Measurements from ENCODE around the gene PRPF40B. TPM values are rescaled to one million over a fixed set of nuclear protein-coding genes. Genes with fewer than 3 reads are reported as not detected.
A peak's percentile ranks its signal among the peaks of the same experiment; 100 is the strongest.

The PRPF40B gene
- total RNA-seq, 2 donors from 2014 or later = 14.3 to 21.1 TPM

DNA sequence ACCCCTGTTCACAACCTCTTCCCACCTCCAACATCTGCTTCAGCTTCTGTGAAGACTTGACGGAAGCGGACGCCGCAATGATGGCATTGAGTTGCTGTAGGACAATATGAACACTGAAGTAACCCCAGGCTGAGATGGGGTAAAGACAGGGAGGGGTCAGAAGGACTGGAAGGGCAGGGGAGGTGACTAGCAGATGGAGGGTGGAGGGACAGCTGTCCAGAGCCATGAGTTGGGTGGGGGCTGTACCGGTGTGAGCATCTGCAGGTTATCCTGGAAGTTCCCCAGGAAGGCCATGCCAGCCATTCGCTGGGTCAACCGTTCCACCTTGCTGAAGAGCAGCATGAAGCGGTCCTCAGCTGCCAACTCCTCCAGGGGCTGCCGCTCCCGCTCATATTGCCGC is 26.1 kb downstream of the PRPF40B start:
- ATAC-seq (no peak), DNase-seq (no peak)
- intact Hi-C loops (cut with DNase I) = no loop called here

DNA sequence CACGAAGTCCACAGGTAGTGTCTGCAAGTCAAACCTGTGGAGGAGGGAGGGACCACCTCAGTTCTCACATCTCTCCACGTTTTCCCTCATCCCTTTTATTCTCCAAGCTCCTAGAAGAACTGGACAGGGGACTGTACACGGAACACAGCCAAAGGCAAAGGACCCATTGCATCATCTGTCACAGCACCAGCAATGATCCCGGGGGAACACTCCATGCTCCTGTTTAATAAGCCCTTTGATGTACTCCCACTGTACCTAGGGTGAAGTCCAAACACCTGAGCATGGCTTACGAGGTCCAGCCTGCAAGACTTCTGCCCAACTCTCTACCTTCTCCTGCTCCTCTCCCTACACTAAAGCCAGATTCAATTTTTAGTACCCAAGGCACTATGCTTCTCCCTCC is 26.5 kb downstream of the PRPF40B start:
- ATAC-seq (no peak), DNase-seq (no peak)
- intact Hi-C loops (cut with DNase I) = no loop called here

GRCh38 chr12:49651855-49652254 is 28.5 kb downstream of the PRPF40B start:
- intact Hi-C loops (cut with DNase I) = no loop called here
- DNase-seq (no peak), ATAC-seq (no peak)

DNA sequence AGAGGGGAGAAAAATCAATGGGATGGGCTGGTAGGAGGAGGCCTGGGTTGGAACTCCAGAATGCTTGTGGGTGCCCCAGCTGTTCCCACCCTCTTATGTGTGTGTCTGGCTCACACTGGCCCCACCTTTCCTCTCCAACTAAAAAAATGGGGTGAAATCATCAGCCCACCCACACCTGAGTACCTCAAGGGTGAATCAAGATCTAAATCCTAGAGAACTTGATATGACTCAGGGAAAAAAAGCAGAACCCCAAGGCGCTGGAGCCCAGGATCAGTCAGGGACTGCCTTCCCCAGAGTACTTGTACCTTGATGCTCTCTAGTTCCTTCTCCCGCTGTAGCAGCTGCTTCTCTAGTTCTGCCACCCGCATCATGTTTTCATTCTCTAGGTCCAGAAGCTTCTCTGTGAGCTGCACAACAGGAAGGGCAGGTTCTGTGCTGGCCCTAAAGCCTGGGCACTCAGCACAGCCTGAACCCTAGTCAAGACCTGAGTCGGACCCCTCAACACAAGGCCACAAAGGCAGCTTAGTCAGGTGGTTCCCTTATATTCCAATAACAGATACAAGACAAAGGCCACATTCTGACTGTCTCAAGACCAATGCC is 29.7 kb downstream of the PRPF40B start:
- intact Hi-C loops (cut with DNase I) = no loop called here
- ATAC-seq = no peak
- DNase-seq = no peak

DNA sequence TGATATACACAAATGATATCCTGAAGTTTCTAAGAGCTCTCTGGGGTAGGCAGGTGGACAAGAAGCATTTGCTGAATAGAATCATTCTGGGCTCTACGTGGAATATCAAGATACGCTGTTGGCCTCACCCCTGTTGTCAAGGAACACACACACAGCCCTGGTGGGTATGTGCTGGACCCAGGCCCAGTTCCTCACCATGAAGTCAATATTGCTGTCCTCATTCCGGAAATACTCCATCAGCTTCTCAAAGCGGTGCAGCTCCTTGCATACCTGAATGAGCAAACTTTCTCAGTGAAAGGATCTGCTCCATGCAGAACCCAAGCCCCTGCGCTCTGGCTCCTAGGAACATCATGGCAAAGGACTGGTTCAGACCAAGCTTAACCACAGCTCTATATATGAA is 31.4 kb downstream of the PRPF40B start:
- intact Hi-C loops (cut with DNase I) = no loop called here
- ATAC-seq = no peak
- no peak for DNase-seq

DNA sequence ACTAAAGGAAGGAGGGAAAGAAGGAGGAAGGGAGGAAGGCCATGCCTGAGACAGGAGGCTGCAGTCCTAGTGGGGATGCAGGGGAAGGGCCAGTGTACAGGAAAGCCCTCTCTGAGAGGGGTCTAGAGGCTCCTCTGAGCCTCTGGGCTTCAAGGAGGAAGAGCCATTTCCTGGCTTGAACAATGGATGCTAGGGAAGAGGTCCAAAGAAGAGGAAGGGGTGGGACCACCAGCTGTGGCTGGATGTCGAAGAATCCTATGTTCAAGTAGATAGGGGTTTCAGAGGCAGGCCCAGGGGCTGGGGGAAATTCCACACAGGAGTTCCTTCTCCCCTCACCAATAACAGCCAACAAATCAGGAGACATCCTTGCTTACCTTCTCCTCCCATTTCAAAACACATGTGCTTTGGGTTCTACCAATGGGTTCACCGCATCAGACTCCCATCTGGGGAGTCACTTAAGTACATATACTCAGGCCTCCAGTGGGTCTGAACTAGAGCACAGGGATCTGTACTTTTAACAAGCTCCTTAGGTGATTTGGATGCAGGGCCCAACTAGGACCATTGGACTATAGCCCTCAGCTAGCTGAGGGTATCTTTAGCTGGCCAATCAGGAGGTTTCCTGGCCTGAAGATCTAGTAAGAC is 32.4 kb downstream of the PRPF40B start:
- ATAC-seq = peak; percentile 42 to 51
- intact Hi-C loops (cut with DNase I) = no loop called here
- DNase-seq = no peak

GRCh38 chr12:49658276-49658675 is 34.9 kb downstream of the PRPF40B start:
- ATAC-seq = no peak
- intact Hi-C loops (cut with DNase I) = no loop called here
- DNase-seq = no peak

DNA sequence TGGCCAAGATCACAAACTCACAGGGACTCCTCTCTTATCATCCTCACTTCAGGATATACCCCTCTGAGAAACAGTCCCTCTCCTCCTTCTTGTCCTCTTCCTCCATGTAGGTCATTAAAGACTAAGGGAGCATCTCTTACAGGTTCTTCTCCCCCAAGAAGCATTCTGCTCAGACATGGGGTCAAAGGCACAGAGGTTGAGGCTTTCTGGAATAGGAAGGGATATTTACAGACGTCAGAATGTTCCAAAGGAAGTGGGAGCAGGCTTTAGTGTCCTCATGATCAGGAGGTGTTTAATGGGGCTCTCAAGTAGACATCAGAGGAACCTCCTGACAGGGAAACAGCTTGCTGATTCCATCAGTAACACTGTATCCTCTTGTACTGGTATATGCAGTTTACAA is 36.4 kb downstream of the PRPF40B start:
- intact Hi-C loops (cut with DNase I) = loop anchor here in 1 of 2 donors (5.0 kb wide), 1 partner anchor 43 kb away; no protein-coding TSS in a partner anchor
- ATAC-seq = no peak
- no peak for DNase-seq

DNA sequence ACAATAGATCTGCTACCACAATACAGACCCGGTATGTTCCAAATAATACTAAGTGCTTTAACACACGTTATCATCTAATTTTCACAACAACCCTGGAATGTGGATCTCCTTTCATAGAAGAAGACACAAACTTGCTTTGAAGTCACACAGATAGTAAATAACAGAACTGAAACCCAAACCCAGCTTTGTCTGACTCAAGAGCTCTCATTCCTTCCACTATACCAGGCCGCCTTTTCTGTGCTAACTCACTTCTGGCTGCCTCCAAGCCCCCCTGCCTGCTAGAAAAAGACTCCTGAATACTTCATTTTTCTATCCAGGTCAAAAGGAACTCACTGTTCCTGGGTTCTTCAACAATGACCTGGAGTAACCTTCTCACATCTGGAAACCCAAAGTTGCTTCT is 37.8 kb downstream of the PRPF40B start:
- ATAC-seq (no peak), DNase-seq (no peak)
- intact Hi-C loops (cut with DNase I) = loop anchor here in 1 of 2 donors (5.0 kb wide), 1 partner anchor 41 kb away; no protein-coding TSS in a partner anchor

DNA sequence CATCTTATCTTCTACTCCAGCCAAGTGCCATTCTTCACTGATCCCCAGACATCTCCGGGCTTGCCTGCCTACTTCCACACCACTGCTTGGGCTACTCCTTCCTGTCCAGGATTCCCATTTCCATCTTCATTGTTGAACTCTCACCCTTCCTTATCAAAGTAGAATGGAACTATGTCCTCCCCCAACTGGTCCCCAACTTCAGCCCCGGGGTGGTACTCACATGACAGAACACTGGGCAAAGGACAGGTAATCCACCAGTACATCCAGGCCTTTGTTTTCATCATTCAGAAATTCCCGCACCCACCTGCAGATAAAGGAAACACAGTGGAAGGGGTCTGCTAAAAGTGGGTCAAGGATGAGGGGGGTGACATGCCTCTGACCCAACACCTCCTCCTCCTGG is 38.4 kb downstream of the PRPF40B start:
- ATAC-seq = no peak
- DNase-seq = no peak
- intact Hi-C loops (cut with DNase I) = loop anchor here in 1 of 2 donors (5.0 kb wide), 1 partner anchor 41 kb away; no protein-coding TSS in a partner anchor

DNA sequence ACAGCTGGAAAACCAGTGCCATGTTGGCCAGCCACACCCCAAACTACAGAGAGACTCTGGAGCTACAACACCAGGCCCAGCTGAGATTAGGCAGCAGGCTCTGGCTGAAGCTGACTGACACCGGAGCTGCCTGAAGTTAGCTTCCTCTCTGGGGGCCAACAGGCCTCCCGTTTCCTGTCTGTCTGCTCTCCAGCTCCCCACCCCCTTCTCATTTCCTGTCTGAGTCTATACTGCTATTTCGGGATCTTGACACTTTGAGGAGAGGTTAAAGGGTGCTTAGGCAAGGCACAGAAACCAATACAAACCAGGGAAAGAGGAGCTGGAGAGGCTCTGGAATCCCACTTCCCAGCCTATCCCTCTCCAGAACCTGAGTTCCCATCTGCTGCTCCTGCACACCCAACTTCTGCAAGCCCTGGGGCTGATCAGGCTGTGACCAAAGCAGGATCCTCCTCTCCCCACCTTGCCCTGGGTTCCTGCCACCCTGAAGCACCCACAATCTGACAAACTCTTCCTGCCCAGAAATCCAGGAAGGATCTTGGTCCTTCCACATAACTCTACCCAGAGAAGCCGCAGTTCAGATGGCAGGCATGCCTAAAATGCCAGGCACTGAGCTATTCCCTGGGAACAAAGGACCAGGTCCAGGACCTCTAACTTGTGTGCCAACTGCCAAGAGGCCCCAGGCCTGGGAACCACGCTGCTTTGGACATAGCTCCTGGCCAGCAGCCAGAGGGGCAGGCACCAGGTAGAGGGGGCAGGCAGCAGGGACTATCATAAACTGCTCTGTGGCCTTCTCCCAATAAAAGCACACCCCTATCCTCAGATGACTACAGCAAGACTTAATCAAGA is 39.9 kb downstream of the PRPF40B start:
- peak; percentile 89 to 91 for ATAC-seq
- intact Hi-C loops (cut with DNase I) = loop anchor here in 1 of 2 donors (5.0 kb wide), 1 partner anchor 39 kb away; no protein-coding TSS in a partner anchor
- peak; percentile 84 for DNase-seq

DNA sequence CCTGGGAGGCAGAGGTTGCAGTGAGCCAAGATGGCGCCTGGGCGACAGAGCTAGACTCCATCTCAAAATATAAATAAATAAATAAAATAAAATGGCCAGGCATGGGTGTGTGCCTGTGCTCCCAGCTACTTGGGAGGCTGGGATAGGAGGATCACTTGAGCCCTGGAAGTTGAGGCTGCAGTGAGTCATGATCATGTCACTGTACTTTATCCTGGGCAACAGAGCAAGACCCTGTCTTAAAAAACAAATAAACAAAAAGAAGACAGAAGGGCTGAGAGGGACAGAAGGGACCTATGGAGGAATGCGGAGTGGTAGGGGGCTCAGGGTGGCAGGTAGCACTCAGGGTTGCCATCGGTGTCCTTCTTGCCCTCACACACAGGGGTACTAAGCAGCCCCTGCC is 40.8 kb downstream of the PRPF40B start:
- DNase-seq (no peak), ATAC-seq (no peak)
- intact Hi-C loops (cut with DNase I) = loop anchor here in 1 of 2 donors (5.0 kb wide), 1 partner anchor 38 kb away; no protein-coding TSS in a partner anchor

DNA sequence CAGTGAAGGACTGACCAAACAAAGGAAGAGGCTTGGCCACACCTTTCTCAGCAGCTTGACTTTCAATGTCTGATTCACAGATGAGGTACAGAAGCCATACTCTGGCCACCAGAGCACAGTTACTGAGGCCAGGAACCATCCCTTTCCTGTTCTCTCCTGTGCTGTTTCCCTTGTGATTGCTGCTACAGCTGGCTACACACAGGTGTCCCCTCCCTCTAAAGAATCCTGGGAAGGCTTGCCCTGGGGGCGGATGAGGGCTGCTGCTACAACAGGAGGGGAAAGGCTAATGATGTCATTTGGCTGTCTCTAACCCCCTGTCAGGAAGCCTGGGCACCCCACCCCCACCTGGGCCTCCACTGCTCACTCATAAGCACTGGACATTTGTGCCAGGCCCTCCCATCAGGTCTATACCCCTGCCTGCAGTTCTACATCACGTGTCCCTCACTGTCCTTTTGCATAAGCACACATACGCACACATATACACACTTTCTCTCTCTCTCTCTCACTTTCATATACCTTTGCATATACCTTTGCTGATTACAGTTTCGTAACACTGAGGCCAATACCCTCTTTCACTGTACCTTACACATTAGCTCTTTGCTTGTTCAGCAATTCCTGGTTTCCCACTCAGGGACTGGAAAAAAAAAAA is 41.4 kb downstream of the PRPF40B start:
- DNase-seq = no peak
- ATAC-seq = peak; percentile 3 to 17
- intact Hi-C loops (cut with DNase I) = loop anchor here in 1 of 2 donors (5.0 kb wide), 1 partner anchor 38 kb away; no protein-coding TSS in a partner anchor

DNA sequence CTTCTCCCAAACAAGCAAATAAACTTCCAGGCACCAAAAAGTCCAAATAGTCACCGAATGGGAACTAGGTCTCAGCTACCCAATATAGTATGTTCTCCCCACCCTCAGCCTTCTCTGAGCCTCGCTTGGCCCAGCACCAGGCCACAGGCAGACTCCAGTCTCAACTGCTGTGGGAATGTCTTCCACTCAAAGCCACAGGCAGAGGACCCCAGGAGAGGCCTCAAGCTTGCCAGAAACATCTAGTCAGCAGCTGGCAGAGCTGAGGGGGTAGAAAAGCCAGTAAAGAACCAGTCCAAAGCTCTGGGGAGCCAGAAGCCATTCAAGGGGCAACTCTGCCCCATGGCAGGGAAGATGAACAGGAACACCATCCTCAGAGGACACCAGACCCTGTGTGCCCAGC is 42.0 kb downstream of the PRPF40B start:
- no peak for ATAC-seq
- no peak for DNase-seq
- intact Hi-C loops (cut with DNase I) = no loop called here

DNA sequence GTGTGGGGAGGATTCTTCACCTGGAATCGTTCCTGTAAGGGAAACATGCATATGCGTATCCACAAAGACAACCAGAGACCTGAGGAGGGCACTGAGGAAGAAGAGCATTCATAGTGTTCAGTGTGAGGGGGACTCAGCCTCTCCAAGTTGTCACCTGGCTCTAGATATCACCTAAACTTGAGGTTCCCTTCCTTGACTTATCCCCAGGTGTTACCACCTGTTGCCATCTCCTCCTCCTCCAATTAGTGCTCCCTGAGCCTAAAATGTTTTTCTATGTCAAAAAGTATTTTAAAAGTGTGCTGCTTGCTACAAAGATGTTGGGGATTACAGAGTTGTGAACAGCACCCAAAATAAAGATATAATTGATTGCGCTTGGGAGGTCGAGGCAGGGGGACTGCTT is 42.8 kb downstream of the PRPF40B start:
- ATAC-seq = no peak
- intact Hi-C loops (cut with DNase I) = no loop called here
- no peak for DNase-seq

DNA sequence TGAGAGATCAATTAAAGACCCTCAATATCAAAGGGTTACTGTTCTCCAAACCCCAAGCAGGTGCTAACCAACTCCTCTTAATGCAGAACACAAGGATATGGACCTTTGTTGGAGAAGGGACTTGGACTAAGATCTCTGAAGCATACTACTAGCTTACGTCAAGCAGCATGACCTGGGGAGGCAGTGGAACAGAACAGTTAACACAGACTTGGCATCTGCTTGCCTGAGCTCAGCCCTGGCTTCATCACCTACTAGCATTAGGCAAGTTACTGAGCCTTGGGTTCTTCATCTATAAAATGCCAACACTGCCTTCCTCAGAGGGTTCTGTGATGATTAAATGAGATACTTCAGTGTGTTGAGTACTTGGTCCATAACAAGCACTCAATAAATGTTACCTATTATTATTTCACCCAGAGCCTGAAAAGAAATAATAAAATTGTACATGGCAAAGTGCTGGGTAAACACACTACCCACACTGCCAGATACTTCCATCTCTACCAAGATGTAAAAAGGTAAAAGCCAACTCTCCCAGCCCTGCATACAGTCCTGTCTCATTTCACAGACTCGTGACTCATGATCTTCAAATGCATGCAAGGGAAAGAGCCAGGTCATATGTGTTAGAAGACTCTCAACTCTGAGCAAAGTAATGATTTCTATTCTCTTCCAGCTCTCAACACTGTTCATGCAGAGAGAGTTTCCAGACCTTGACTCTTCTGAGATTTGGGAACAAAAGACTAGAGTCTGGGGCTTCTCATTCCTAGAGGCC is 44.1 kb downstream of the PRPF40B start:
- no peak for ATAC-seq
- intact Hi-C loops (cut with DNase I) = no loop called here
- DNase-seq = no peak

DNA sequence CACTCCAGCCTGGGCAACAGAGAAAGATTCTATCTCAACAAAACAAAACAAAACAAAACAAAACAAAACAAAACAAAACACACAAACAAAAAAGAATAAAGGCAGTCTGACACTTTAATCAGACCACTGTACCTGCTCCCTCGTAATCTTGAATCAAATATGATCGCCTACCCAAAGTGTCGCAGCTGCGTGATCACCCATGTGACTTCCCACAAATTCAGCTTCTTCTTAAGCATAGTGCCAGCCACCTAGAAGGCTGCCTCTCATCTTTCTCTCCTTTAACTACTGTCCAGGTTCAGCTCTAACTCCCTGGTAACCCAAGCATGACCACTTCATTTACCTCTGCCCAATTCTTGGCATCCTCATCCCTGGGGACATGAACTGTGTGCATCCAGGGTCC is 46.4 kb downstream of the PRPF40B start:
- ATAC-seq (no peak), DNase-seq (no peak)
- intact Hi-C loops (cut with DNase I) = no loop called here

GRCh38 chr12:49671031-49671765 is 47.8 kb downstream of the PRPF40B start:
- intact Hi-C loops (cut with DNase I) = no loop called here
- ATAC-seq = no peak
- DNase-seq = no peak

Measured in left cardiac atrium (tissue), 4 donors.